ENCODE results near the gene PSAP. TPM values are rescaled to one million over a fixed set of nuclear protein-coding genes. Genes with fewer than 3 reads are reported as not detected.

Gene PSAP
- total and polyA plus RNA-seq, 11 donors = 454 to 2,171 (median 1,616) TPM

GRCh38 chr10:71780156-71780555 is 70.9 kb downstream of the PSAP start:
- no peak overlapping the region for H3K4me3 ChIP-seq
- no peaks in the 10 kb centered on the region for H3K36me3 ChIP-seq
- ATAC-seq (no peak), DNase-seq (peak in 1 of 5 donors; percentile 2)
- intact Hi-C loops (cut with DNase I) = no loop called here
- H3K9me3 ChIP-seq = no peaks in the 10 kb centered on the region
- H3K27ac ChIP-seq = no peak overlapping the region
- 93 to 98% (median 97%) methylated on average over 7 of the region's 7 CpGs for WGBS, 4 donors
- no peaks in the 10 kb centered on the region for H3K27me3 ChIP-seq
- peaks cover 0 to 42% (median 14%) of the 10 kb centered on the region in 12 donors for H3K4me1 ChIP-seq
- TF ChIP-seq POLR2A (IDR thresholded peaks at IDR 0.05) = no peak
- no peak for TF ChIP-seq CTCF (IDR thresholded peaks at IDR 0.05)

- DNase-seq = peak in 1 of 5 donors; percentile 43
- H3K4me3 ChIP-seq = no peak overlapping the region
- no peaks in the 10 kb centered on the region for H3K36me3 ChIP-seq
- TF ChIP-seq POLR2A (IDR thresholded peaks at IDR 0.05) (no peak), CTCF (IDR thresholded peaks at IDR 0.05) (no peak)
- peaks cover 0 to 47% (median 18%) of the 10 kb centered on the region in 12 donors for H3K4me1 ChIP-seq
- no peak overlapping the region for H3K27ac ChIP-seq
- H3K27me3 ChIP-seq = no peaks in the 10 kb centered on the region
- intact Hi-C loops (cut with DNase I) = loop anchor here in 1 of 10 donors (10.0 kb wide), 1 partner anchor 105 kb away; no protein-coding TSS in a partner anchor
- WGBS, 4 donors = 89 to 94% (median 90%) methylated on average over 6 of the region's 6 CpGs
- no peaks in the 10 kb centered on the region for H3K9me3 ChIP-seq
- no peak for ATAC-seq
Measured at GRCh38 chr10:71779641-71780040, 71.4 kb downstream of the PSAP start.

GRCh38 chr10:71778071-71778825 is 72.8 kb downstream of the PSAP start:
- DNase-seq = peak in 1 of 5 donors; percentile 55
- Histone ChIP-seq H3K4me3 (no peak overlapping the region), H3K4me1 (peaks cover 0 to 53% (median 21%) of the 10 kb centered on the region in 12 donors), H3K27ac (no peak overlapping the region), H3K27me3 (no peaks in the 10 kb centered on the region), H3K9me3 (no peaks in the 10 kb centered on the region), H3K36me3 (no peaks in the 10 kb centered on the region)
- no peak for TF ChIP-seq POLR2A (IDR thresholded peaks at IDR 0.05)
- no peak for ATAC-seq
- 77 to 96% (median 90%) methylated on average over 11 of the region's 11 CpGs for whole genome bisulfite sequencing, 4 donors
- intact Hi-C loops (cut with DNase I) = loop anchor here in 1 of 10 donors (10.0 kb wide), 1 partner anchor 107 kb away; no protein-coding TSS in a partner anchor

GRCh38 chr10:71777213-71777985 is 73.7 kb downstream of the PSAP start:
- no peaks in the 10 kb centered on the region for H3K9me3 ChIP-seq
- WGBS, 4 donors = 92 to 95% (median 94%) methylated on average over 17 of the region's 17 CpGs
- intact Hi-C loops (cut with DNase I) = loop anchor here in 1 of 10 donors (10.0 kb wide), 1 partner anchor 107 kb away; no protein-coding TSS in a partner anchor
- TF ChIP-seq POLR2A (IDR thresholded peaks at IDR 0.05) = no peak
- TF ChIP-seq CTCF (IDR thresholded peaks at IDR 0.05) = no peak
- no peaks in the 10 kb centered on the region for H3K36me3 ChIP-seq
- H3K4me3 ChIP-seq = no peak overlapping the region
- peak overlapping the region in 1 of 12 donors; percentile 98 for H3K27ac ChIP-seq
- H3K4me1 ChIP-seq = peaks cover 0 to 52% (median 20%) of the 10 kb centered on the region in 12 donors
- ATAC-seq (no peak), DNase-seq (peak in 1 of 5 donors; percentile 42)
- no peaks in the 10 kb centered on the region for H3K27me3 ChIP-seq
